ENCODE measurements around the gene WNT10A.

Gene WNT10A

DNA sequence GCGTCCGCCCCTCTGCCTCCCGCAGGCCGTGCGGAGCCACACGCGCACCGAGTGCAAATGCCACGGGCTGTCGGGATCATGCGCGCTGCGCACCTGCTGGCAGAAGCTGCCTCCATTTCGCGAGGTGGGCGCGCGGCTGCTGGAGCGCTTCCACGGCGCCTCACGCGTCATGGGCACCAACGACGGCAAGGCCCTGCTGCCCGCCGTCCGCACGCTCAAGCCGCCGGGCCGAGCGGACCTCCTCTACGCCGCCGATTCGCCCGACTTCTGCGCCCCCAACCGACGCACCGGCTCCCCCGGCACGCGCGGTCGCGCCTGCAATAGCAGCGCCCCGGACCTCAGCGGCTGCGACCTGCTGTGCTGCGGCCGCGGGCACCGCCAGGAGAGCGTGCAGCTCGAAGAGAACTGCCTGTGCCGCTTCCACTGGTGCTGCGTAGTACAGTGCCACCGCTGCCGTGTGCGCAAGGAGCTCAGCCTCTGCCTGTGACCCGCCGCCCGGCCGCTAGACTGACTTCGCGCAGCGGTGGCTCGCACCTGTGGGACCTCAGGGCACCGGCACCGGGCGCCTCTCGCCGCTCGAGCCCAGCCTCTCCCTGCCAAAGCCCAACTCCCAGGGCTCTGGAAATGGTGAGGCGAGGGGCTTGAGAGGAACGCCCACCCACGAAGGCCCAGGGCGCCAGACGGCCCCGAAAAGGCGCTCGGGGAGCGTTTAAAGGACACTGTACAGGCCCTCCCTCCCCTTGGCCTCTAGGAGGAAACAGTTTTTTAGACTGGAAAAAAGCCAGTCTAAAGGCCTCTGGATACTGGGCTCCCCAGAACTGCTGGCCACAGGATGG is 7.1 kb upstream of the WNT10A start:
- POLR2A ChIA-PET, result no interaction called here
- CTCF ChIA-PET, result interaction anchor here (0.7 to 23.0 kb wide), 4 partner anchors 11 to 25 kb away, joined by 3 to 916 read pairs (median 70); no protein-coding TSS in a partner anchor
- DNase-seq (ENCODE audit: extremely low spot score), result no peak
- TF ChIP-seq, protein P1, sequence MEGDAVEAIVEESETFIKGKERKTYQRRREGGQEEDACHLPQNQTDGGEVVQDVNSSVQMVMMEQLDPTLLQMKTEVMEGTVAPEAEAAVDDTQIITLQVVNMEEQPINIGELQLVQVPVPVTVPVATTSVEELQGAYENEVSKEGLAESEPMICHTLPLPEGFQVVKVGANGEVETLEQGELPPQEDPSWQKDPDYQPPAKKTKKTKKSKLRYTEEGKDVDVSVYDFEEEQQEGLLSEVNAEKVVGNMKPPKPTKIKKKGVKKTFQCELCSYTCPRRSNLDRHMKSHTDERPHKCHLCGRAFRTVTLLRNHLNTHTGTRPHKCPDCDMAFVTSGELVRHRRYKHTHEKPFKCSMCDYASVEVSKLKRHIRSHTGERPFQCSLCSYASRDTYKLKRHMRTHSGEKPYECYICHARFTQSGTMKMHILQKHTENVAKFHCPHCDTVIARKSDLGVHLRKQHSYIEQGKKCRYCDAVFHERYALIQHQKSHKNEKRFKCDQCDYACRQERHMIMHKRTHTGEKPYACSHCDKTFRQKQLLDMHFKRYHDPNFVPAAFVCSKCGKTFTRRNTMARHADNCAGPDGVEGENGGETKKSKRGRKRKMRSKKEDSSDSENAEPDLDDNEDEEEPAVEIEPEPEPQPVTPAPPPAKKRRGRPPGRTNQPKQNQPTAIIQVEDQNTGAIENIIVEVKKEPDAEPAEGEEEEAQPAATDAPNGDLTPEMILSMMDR (IDR thresholded peaks at IDR 0.05; ENCODE audit: control extremely low read depth, extremely low read depth, low read depth, missing control alignments), result no peak

DNA sequence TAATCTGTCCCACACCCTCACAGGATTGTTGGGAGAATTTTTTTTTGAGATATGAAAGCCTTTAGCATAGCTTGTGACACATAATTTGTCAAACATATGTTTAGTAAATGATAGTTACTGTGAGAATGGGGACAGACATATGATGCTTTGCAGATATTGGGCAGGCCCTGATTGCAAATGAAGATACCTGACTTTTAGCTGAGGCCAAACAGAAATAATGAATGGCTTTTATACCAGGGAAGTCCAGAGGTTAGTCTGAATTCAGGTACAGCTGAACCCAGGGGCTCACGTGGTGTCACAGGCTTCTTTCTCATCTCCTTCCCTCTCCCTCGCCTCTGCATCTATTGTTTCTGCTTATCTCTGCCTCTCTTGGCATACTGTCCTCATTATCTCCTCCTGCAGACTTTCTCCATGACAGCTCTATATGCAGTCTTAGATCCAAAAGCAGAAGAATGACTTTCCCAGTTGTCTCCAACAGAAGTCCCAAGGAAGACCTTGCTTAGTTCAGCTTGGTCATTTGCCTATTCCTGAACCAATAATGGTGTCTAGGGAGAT is 4.9 kb upstream of the WNT10A start:
- TF ChIP-seq, protein P1 (IDR thresholded peaks at IDR 0.05; ENCODE audit: control extremely low read depth, extremely low read depth, low read depth, missing control alignments), result no peak
- no peak for DNase-seq (ENCODE audit: extremely low spot score)
- ChIA-PET CTCF (interaction anchor here (0.6 to 23.0 kb wide), 38 partner anchors 11 to 304 kb away, joined by 3 to 916 read pairs (median 6); partner anchors contain the start of genes CDK5R2 and WNT6), POLR2A (interaction anchor here (0.7 to 2.3 kb wide), 2 partner anchors 21 to 22 kb away, joined by 3 to 11 read pairs; no protein-coding TSS in a partner anchor)

GRCh38 chr2:218876562-218877219 is 4.0 kb upstream of the WNT10A start:
- ChIA-PET POLR2A (interaction anchor here (0.7 to 2.3 kb wide), 2 partner anchors 20 to 21 kb away, joined by 3 to 11 read pairs; no protein-coding TSS in a partner anchor), CTCF (interaction anchor here (0.6 to 23.0 kb wide), 48 partner anchors 8 to 423 kb away, joined by 3 to 916 read pairs (median 4); partner anchors contain the start of genes CDK5R2 and WNT6)
- TF ChIP-seq, protein P1 (IDR thresholded peaks at IDR 0.05; ENCODE audit: control extremely low read depth, extremely low read depth, low read depth, missing control alignments), result peak; percentile 95
- DNase-seq (ENCODE audit: extremely low spot score), result peak; percentile 69

DNA sequence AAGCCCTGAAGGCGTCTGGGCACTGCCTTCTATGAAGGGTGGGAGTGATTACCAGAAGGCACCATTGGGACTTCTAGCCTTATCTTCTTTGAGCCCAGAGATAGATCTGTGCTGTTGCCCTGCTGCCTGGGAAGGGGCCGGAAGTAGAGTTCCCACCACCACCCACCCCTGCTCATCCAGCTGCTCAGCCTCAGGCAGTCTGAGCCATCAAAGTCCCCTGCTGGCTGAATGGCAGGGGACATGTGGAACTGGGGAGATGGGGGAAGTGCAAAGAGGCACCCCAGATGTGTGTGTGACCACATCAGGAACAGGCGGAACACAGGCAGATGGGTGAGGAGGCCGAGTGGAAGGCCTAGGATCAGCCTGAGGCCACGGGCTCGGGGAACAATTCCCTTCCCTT is 3.3 kb upstream of the WNT10A start:
- POLR2A ChIA-PET, result interaction anchor here (2.3 kb wide), 1 partner anchor 21 kb away, joined by 11 read pairs; no protein-coding TSS in a partner anchor
- CTCF ChIA-PET, result interaction anchor here (0.6 to 23.0 kb wide), 33 partner anchors 8 to 298 kb away, joined by 3 to 916 read pairs (median 6); partner anchors contain the start of genes CDK5R2 and WNT6
- TF ChIP-seq, protein P1 (IDR thresholded peaks at IDR 0.05; ENCODE audit: control extremely low read depth, extremely low read depth, low read depth, missing control alignments), result no peak
- no peak for DNase-seq (ENCODE audit: extremely low spot score)

DNA sequence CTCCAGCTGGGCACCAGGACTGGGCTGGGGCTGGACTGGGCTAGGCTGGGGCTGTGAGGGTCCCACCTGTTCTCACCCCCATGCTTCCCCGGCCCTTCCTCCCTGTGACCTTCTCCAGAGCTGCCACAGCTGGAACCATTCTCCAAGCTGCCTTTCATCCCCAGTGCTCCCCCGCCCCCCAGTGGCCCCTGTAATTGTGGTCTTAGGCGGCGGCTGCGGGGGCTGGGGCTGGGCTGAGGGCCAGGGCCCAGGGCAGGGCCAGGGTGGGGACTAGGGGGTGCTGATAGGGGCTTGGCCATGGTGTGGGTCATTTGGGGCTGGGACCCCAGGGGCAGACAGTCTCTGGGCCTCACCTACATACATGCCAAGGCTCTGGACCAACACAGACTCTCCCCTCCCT is 2.8 kb upstream of the WNT10A start:
- TF ChIP-seq, protein P1 (IDR thresholded peaks at IDR 0.05; ENCODE audit: control extremely low read depth, extremely low read depth, low read depth, missing control alignments), result no peak
- DNase-seq (ENCODE audit: extremely low spot score), result no peak
- ChIA-PET CTCF (interaction anchor here (1.2 to 23.0 kb wide), 10 partner anchors 9 to 663 kb away, joined by 3 to 916 read pairs (median 8); partner anchors contain the start of gene CDK5R2), POLR2A (no interaction called here)

GRCh38 chr2:218878486-218878885 is 2.2 kb upstream of the WNT10A start:
- TF ChIP-seq, protein P1 (IDR thresholded peaks at IDR 0.05; ENCODE audit: control extremely low read depth, extremely low read depth, low read depth, missing control alignments), result no peak
- DNase-seq (ENCODE audit: extremely low spot score), result no peak
- CTCF ChIA-PET, result interaction anchor here (1.4 to 23.0 kb wide), 5 partner anchors 8 to 663 kb away, joined by 3 to 916 read pairs (median 10); no protein-coding TSS in a partner anchor
- POLR2A ChIA-PET, result no interaction called here

All from GM10248 (cell line).